NAMALWA (cell line): ENCODE data around the gene SEC22B.
"Not testable (repeated sequence)": the region's sequence is repeated elsewhere in the genome, so short reads cannot be mapped to it uniquely, and the experiment has no call there.

Source experiments
- DNase-seq: peaks from one replicate; pipeline ENCODE4 v3.0.0-alpha.2; 2015; ENCODE audit warnings: low spot score

Gene SEC22B

GRCh38 chr1:120176092-120176855, at the start of gene SEC22B:
TSS of gene SEC22B (minus strand) at chr1:120176520. CDS start at chr1:120176381, 139 bp downstream.
- DNase-seq = peak; percentile 97

- DNase-seq = not testable (repeated sequence)
These were observed 41.6 kb upstream of the SEC22B start for GRCh38 chr1:120217933-120218332.

- not testable (repeated sequence) for DNase-seq
These were observed 41.0 kb upstream of the SEC22B start for GRCh38 chr1:120217175-120217929.

GRCh38 chr1:120213606-120214005, 37.3 kb upstream of the SEC22B start:
- not testable (repeated sequence) for DNase-seq

GRCh38 chr1:120210754-120211153, 34.4 kb upstream of the SEC22B start:
- not testable (repeated sequence) for DNase-seq

- not testable (repeated sequence) for DNase-seq
These were observed 20.8 kb upstream of the SEC22B start for GRCh38 chr1:120196863-120197775.

GRCh38 chr1:120188626-120189025, 12.3 kb upstream of the SEC22B start:
- not testable (repeated sequence) for DNase-seq

GRCh38 chr1:120182176-120182707, 5.9 kb upstream of the SEC22B start:
- DNase-seq = not testable (repeated sequence)

GRCh38 chr1:120179811-120180690, 3.7 kb upstream of the SEC22B start:
- DNase-seq = not testable (repeated sequence)

GRCh38 chr1:120178799-120179756, 2.8 kb upstream of the SEC22B start:
- DNase-seq = no peak

GRCh38 chr1:120178058-120178457, 1.7 kb upstream of the SEC22B start:
- DNase-seq = not testable (repeated sequence)

- not testable (repeated sequence) for DNase-seq
These were observed 632 bp downstream of the SEC22B start for GRCh38 chr1:120175688-120176087.

- DNase-seq = not testable (repeated sequence)
These were observed 11.6 kb downstream of the SEC22B start for GRCh38 chr1:120164761-120165160.

- DNase-seq = not testable (repeated sequence)
These were observed 14.3 kb downstream of the SEC22B start for GRCh38 chr1:120162015-120162414.

GRCh38 chr1:120158495-120158894, 17.8 kb downstream of the SEC22B start:
- not testable (repeated sequence) for DNase-seq

- not testable (repeated sequence) for DNase-seq
These were observed 18.2 kb downstream of the SEC22B start for GRCh38 chr1:120158086-120158485.

- not testable (repeated sequence) for DNase-seq
These were observed 26.0 kb downstream of the SEC22B start for GRCh38 chr1:120150138-120150822.

GRCh38 chr1:120149420-120150059, 26.8 kb downstream of the SEC22B start:
- not testable (repeated sequence) for DNase-seq
